H4 (cell line): ENCODE measurements around the gene SCAPER. TPM values are rescaled to one million over a fixed set of nuclear protein-coding genes. Genes with fewer than 3 reads are reported as not detected.
A peak's percentile ranks its signal among the peaks of the same experiment; 100 is the strongest.
"Not testable (repeated sequence)": the region's sequence is repeated elsewhere in the genome, so short reads cannot be mapped to it uniquely, and the experiment has no call there.

ENCODE experiments used
- DNase-seq: peaks from one replicate; pipeline ENCODE4 v3.0.0-alpha.2; 2015; ENCODE audit warnings: low spot score
- total RNA-seq: library from RNA; depleted of rRNA; stranded (reverse); fragments of >200 nt; shearing (Covaris generic); gene quantifications from 2 replicates; pipeline ENCODE4 v1.2.3, GENCODE V29; 2014; rRNA removed

The SCAPER gene
- total RNA-seq, 1 experiment from 2014 or later: 10.0 TPM

- DNase-seq: no peak
These were observed 579.4 kb downstream of the SCAPER start for GRCh38 chr15:76325704-76326103.

GRCh38 chr15:76324066-76324465, 581.1 kb downstream of the SCAPER start:
- DNase-seq: no peak

- DNase-seq: no peak
These were observed 583.5 kb downstream of the SCAPER start for GRCh38 chr15:76321602-76322001.

- DNase-seq: no peak
These were observed 584.0 kb downstream of the SCAPER start for GRCh38 chr15:76321171-76321570.

GRCh38 chr15:76320012-76320411, 585.1 kb downstream of the SCAPER start:
- DNase-seq: no peak

GRCh38 chr15:76313731-76314130, 591.4 kb downstream of the SCAPER start:
- DNase-seq: no peak

GRCh38 chr15:76313175-76313567, 592.0 kb downstream of the SCAPER start:
- DNase-seq: not testable (repeated sequence)

GRCh38 chr15:76312540-76313174, 592.5 kb downstream of the SCAPER start:
- DNase-seq: peak; percentile 83

- DNase-seq: peak; percentile 97
These were observed 593.8 kb downstream of the SCAPER start, which contains the start of gene ETFA for GRCh38 chr15:76311100-76311953. Gene ETFA, minus strand, starts transcription at chr15:76311469. Its CDS starts 81 bp downstream, at chr15:76311388.

- DNase-seq: no peak
These were observed 594.6 kb downstream of the SCAPER start for GRCh38 chr15:76310475-76311099.

GRCh38 chr15:76309601-76310330, 595.4 kb downstream of the SCAPER start:
- no peak for DNase-seq

GRCh38 chr15:76303909-76304308, 601.2 kb downstream of the SCAPER start:
- DNase-seq: no peak

- DNase-seq: no peak
These were observed 605.4 kb downstream of the SCAPER start for GRCh38 chr15:76299786-76300185.

- DNase-seq: no peak
These were observed 606.2 kb downstream of the SCAPER start for GRCh38 chr15:76298986-76299385.

GRCh38 chr15:76297951-76298350, 607.2 kb downstream of the SCAPER start:
- DNase-seq: not testable (repeated sequence)

Other genes starting within 250 kb of the SCAPER start
- gene RCN2, start 26.4 kb upstream of the SCAPER start, total RNA-seq: 121 and 168 TPM in 2 replicates
- gene PSTPIP1, start 89.8 kb upstream of the SCAPER start, total RNA-seq: 0.19 TPM in 1 of 2 replicates, not detected in the other
- gene TSPAN3, start 165.8 kb upstream of the SCAPER start, total RNA-seq: 423 and 537 TPM in 2 replicates